C4-2B (cell line): Measurements from ENCODE around the gene PNPO.

Experiments
- ZFX ChIP-seq: fragments of 450-650 bp; IDR thresholded peaks from 2 replicates; pipeline ENCODE4 v1.6.1; 2017
- TF ChIP-seq, protein P1 (sequence below): fragments of 450-650 bp; conservative IDR thresholded peaks from 2 replicates; pipeline ENCODE4 v1.5.1; 2017; ENCODE audit warnings: mild to moderate bottlenecking

GRCh38 chr17:47913050-47913449 lies 28.3 kb upstream of the PNPO start:
- TF ChIP-seq, protein P1, sequence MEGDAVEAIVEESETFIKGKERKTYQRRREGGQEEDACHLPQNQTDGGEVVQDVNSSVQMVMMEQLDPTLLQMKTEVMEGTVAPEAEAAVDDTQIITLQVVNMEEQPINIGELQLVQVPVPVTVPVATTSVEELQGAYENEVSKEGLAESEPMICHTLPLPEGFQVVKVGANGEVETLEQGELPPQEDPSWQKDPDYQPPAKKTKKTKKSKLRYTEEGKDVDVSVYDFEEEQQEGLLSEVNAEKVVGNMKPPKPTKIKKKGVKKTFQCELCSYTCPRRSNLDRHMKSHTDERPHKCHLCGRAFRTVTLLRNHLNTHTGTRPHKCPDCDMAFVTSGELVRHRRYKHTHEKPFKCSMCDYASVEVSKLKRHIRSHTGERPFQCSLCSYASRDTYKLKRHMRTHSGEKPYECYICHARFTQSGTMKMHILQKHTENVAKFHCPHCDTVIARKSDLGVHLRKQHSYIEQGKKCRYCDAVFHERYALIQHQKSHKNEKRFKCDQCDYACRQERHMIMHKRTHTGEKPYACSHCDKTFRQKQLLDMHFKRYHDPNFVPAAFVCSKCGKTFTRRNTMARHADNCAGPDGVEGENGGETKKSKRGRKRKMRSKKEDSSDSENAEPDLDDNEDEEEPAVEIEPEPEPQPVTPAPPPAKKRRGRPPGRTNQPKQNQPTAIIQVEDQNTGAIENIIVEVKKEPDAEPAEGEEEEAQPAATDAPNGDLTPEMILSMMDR = no peak
- TF ChIP-seq ZFX = no peak
